ENCODE measurements around the gene ZFP36.
A peak's percentile ranks its signal among the peaks of the same experiment; 100 is the strongest.

The ZFP36 gene

GRCh38 chr19:39384839-39385568 lies 21.6 kb upstream of the ZFP36 start:
- FAIRE-seq, result no peak
- no peak for DNase-seq (ENCODE audit: low spot score)

GRCh38 chr19:39385629-39386411 lies 20.8 kb upstream of the ZFP36 start:
- FAIRE-seq (no peak), DNase-seq (ENCODE audit: low spot score) (no peak)

GRCh38 chr19:39386557-39386956 lies 20.1 kb upstream of the ZFP36 start:
- DNase-seq (ENCODE audit: low spot score) (no peak), FAIRE-seq (no peak)

- DNase-seq (ENCODE audit: low spot score) (no peak), FAIRE-seq (peak; percentile 52)
These were observed 18.0 kb upstream of the ZFP36 start for GRCh38 chr19:39388657-39389056.

- DNase-seq (ENCODE audit: low spot score) (no peak), FAIRE-seq (no peak)
These were observed 16.8 kb upstream of the ZFP36 start for GRCh38 chr19:39389631-39390414.

GRCh38 chr19:39390451-39390750 lies 16.2 kb upstream of the ZFP36 start:
- DNase-seq (ENCODE audit: low spot score), result no peak
- peak; percentile 42 for FAIRE-seq

GRCh38 chr19:39390751-39391437 lies 15.8 kb upstream of the ZFP36 start, which contains the start of the genes MED29 and PAF1:
Gene MED29 (plus strand): TSS chr19:39391378. CDS start chr19:39391423, 45 bp downstream.
Gene PAF1 (minus strand): TSS chr19:39391106. CDS start chr19:39390864, 242 bp downstream.
- FAIRE-seq, result peak; percentile 97
- DNase-seq (ENCODE audit: low spot score), result peak; percentile 99

GRCh38 chr19:39397360-39398296 lies 9.0 kb upstream of the ZFP36 start:
- DNase-seq (ENCODE audit: low spot score), result peak; percentile 76
- no peak for FAIRE-seq

- FAIRE-seq, result no peak
These were observed 8.3 kb upstream of the ZFP36 start for GRCh38 chr19:39398297-39398864.

GRCh38 chr19:39399668-39400050 lies 7.0 kb upstream of the ZFP36 start:
- DNase-seq (ENCODE audit: low spot score), result no peak
- no peak for FAIRE-seq

More at GRCh38 chr19:39398297-39398864, 8.3 kb upstream of the ZFP36 start:
- no peak for DNase-seq (ENCODE audit: low spot score)

GRCh38 chr19:39400061-39400460 lies 6.6 kb upstream of the ZFP36 start:
- FAIRE-seq (no peak), DNase-seq (ENCODE audit: low spot score) (no peak)

- FAIRE-seq, result no peak
These were observed 5.5 kb upstream of the ZFP36 start for GRCh38 chr19:39401070-39401548.

GRCh38 chr19:39401549-39402345 lies 4.9 kb upstream of the ZFP36 start:
- DNase-seq (ENCODE audit: low spot score) (no peak), FAIRE-seq (no peak)

More at GRCh38 chr19:39401070-39401548, 5.5 kb upstream of the ZFP36 start:
- no peak for DNase-seq (ENCODE audit: low spot score)

GRCh38 chr19:39402346-39403300 lies 4.0 kb upstream of the ZFP36 start:
- FAIRE-seq (no peak), DNase-seq (ENCODE audit: low spot score) (peak; percentile 80)

GRCh38 chr19:39403331-39404312 lies 3.0 kb upstream of the ZFP36 start:
- DNase-seq (ENCODE audit: low spot score), result peak; percentile 87
- FAIRE-seq, result no peak

GRCh38 chr19:39405261-39405957 lies 1.2 kb upstream of the ZFP36 start:
- DNase-seq (ENCODE audit: low spot score) (no peak), FAIRE-seq (no peak)
